Activated T-cell treated with anti-CD3 and anti-CD28 coated beads, Interleukin-2, amount 50 U/mL, for 1 hour (primary cell): ENCODE data around the gene FKBP15.
"Not testable (repeated sequence)": the region's sequence is repeated elsewhere in the genome, so short reads cannot be mapped to it uniquely, and the experiment has no call there.

Experiments used
- DNase-seq: peaks from one replicate; pipeline ENCODE4 v3.0.0-alpha.2; 2020

FKBP15 gene

GRCh38 chr9:113148781-113149510, 72.1 kb downstream of the FKBP15 start:
- no peak for DNase-seq

GRCh38 chr9:113148372-113148705, 72.7 kb downstream of the FKBP15 start:
- DNase-seq: no peak

GRCh38 chr9:113143432-113144227, 77.4 kb downstream of the FKBP15 start:
- DNase-seq: no peak

GRCh38 chr9:113140896-113141295, 80.2 kb downstream of the FKBP15 start:
- not testable (repeated sequence) for DNase-seq

- DNase-seq: no peak
Observed at GRCh38 chr9:113139953-113140352, 81.1 kb downstream of the FKBP15 start.

- DNase-seq: no peak
Observed at GRCh38 chr9:113139225-113139829, 81.8 kb downstream of the FKBP15 start.

- DNase-seq: no peak
Observed at GRCh38 chr9:113138760-113139159, 82.3 kb downstream of the FKBP15 start.

- DNase-seq: no peak
Observed at GRCh38 chr9:113137196-113138168, 83.6 kb downstream of the FKBP15 start.

- no peak for DNase-seq
Observed at GRCh38 chr9:113131689-113132151, 89.4 kb downstream of the FKBP15 start.

GRCh38 chr9:113129884-113130283, 91.2 kb downstream of the FKBP15 start:
- no peak for DNase-seq

GRCh38 chr9:113129466-113129865, 91.6 kb downstream of the FKBP15 start:
- no peak for DNase-seq

- no peak for DNase-seq
Observed at GRCh38 chr9:113125386-113126035, 95.6 kb downstream of the FKBP15 start.

- not testable (repeated sequence) for DNase-seq
Observed at GRCh38 chr9:113118829-113119228, 102.2 kb downstream of the FKBP15 start.
